Measurements from ENCODE around the gene FOSL2.

Gene FOSL2

DNA sequence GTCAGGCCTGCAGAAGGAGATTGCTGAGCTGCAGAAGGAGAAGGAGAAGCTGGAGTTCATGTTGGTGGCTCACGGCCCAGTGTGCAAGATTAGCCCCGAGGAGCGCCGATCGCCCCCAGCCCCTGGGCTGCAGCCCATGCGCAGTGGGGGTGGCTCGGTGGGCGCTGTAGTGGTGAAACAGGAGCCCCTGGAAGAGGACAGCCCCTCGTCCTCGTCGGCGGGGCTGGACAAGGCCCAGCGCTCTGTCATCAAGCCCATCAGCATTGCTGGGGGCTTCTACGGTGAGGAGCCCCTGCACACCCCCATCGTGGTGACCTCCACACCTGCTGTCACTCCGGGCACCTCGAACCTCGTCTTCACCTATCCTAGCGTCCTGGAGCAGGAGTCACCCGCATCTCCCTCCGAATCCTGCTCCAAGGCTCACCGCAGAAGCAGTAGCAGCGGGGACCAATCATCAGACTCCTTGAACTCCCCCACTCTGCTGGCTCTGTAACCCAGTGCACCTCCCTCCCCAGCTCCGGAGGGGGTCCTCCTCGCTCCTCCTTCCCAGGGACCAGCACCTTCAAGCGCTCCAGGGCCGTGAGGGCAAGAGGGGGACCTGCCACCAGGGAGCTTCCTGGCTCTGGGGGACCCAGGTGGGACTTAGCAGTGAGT is 19.4 kb downstream of the FOSL2 start:
- no peak for TF ChIP-seq CTCF (IDR thresholded peaks at IDR 0.05; ENCODE audit: insufficient read depth, low read depth, low read length, missing control alignments)
- DNase-seq (ENCODE audit: low read depth) = no peak
- no peak overlapping the region for H3K4me3 ChIP-seq (ENCODE audit: low read length)

GRCh38 chr2:28412625-28413151 is 20.0 kb downstream of the FOSL2 start:
- TF ChIP-seq CTCF (IDR thresholded peaks at IDR 0.05; ENCODE audit: insufficient read depth, low read depth, low read length, missing control alignments) = no peak
- no peak overlapping the region for H3K4me3 ChIP-seq (ENCODE audit: low read length)
- DNase-seq (ENCODE audit: low read depth) = no peak

- TF ChIP-seq CTCF (IDR thresholded peaks at IDR 0.05; ENCODE audit: insufficient read depth, low read depth, low read length, missing control alignments) = peak; percentile 18
- DNase-seq (ENCODE audit: low read depth) = no peak
- no peak overlapping the region for H3K4me3 ChIP-seq (ENCODE audit: low read length)
These were observed 20.7 kb downstream of the FOSL2 start for GRCh38 chr2:28413152-28413898.

DNA sequence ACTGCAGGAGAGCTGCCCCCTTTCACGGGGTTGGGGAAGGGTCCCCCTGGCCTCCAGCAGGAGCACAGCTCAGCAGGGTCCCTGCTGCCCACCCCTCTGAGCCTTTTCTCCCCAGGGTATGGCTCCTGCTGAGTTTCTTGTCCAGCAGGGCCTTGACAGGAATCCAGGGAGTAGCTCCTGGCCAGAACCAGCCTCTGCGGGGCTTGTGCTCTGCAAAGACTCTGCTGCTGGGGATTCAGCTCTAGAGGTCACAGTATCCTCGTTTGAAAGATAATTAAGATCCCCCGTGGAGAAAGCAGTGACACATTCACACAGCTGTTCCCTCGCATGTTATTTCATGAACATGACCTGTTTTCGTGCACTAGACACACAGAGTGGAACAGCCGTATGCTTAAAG is 21.2 kb downstream of the FOSL2 start:
- no peak for DNase-seq (ENCODE audit: low read depth)
- TF ChIP-seq CTCF (IDR thresholded peaks at IDR 0.05; ENCODE audit: insufficient read depth, low read depth, low read length, missing control alignments) = no peak
- H3K4me3 ChIP-seq (ENCODE audit: low read length) = no peak overlapping the region

- no peak overlapping the region for H3K4me3 ChIP-seq (ENCODE audit: low read length)
- no peak for DNase-seq (ENCODE audit: low read depth)
- no peak for TF ChIP-seq CTCF (IDR thresholded peaks at IDR 0.05; ENCODE audit: insufficient read depth, low read depth, low read length, missing control alignments)
These were observed 21.9 kb downstream of the FOSL2 start for GRCh38 chr2:28414583-28414982.

DNA sequence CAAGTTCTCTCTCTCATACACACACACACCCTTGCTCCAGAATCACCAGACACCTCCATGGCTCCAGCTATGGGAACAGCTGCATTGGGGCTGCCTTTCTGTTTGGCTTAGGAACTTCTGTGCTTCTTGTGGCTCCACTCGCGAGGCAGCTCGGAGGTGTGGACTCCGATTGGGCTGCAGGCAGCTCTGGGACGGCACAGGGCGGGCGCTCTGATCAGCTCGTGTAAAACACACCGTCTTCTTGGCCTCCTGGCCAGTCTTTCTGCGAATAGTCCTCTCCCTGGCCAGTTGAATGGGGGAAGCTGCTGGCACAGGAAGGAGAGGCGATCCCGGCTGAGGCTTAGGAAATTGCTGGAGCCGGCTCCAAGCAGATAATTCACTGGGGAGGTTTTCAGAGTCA is 22.4 kb downstream of the FOSL2 start:
- no peak overlapping the region for H3K4me3 ChIP-seq (ENCODE audit: low read length)
- no peak for TF ChIP-seq CTCF (IDR thresholded peaks at IDR 0.05; ENCODE audit: insufficient read depth, low read depth, low read length, missing control alignments)
- no peak for DNase-seq (ENCODE audit: low read depth)
